ENCODE results near the gene SEPTIN1.
"Not testable (repeated sequence)": the region's sequence is repeated elsewhere in the genome, so short reads cannot be mapped to it uniquely, and the experiment has no call there.

SEPTIN1 gene

DNA sequence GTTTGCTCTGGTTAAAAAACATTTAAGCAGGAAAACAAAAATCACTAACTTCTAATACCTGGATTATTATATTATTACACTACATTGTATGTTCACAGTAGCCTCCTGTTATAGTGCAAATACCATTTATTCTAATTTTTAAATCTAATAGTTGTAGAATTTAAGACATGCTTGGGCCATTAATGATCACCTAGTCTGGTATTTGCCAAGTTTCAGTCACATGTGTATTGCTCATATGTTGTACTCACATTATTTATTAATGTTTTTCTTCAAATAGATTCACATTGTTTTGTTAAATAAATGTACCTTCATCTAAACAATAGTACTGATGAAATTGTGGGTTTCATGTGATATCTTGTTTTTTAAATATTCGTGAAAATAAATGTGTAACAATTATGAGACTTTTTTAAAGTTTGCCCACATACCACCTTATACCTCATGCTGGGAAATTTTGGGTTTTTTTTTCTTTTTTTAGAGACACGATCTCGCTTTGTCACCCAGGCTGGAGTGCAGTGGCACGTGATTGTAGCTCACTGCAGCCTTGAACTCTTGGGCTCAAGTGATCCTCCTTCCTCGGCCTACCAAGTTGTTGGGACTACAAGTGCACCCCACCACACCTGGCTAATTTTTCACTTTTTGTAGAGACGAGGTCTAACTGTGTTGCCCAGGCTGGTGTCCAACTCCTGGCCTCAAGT lies 30.9 kb upstream of the SEPTIN1 start:
- Mint-ChIP-seq H3K27me3 (ENCODE audit: low read depth) (no peaks in the 10 kb centered on the region), H3K36me3 (ENCODE audit: low read depth) (peaks cover 18% of the 10 kb centered on the region), H3K9me3 (no peaks in the 10 kb centered on the region), H3K27ac (peak overlapping the region; percentile 40), H3K4me3 (no peak overlapping the region), H3K4me1 (ENCODE audit: low read depth) (peaks cover 27% of the 10 kb centered on the region)
- no peak for DNase-seq (ENCODE audit: low spot score)

DNA sequence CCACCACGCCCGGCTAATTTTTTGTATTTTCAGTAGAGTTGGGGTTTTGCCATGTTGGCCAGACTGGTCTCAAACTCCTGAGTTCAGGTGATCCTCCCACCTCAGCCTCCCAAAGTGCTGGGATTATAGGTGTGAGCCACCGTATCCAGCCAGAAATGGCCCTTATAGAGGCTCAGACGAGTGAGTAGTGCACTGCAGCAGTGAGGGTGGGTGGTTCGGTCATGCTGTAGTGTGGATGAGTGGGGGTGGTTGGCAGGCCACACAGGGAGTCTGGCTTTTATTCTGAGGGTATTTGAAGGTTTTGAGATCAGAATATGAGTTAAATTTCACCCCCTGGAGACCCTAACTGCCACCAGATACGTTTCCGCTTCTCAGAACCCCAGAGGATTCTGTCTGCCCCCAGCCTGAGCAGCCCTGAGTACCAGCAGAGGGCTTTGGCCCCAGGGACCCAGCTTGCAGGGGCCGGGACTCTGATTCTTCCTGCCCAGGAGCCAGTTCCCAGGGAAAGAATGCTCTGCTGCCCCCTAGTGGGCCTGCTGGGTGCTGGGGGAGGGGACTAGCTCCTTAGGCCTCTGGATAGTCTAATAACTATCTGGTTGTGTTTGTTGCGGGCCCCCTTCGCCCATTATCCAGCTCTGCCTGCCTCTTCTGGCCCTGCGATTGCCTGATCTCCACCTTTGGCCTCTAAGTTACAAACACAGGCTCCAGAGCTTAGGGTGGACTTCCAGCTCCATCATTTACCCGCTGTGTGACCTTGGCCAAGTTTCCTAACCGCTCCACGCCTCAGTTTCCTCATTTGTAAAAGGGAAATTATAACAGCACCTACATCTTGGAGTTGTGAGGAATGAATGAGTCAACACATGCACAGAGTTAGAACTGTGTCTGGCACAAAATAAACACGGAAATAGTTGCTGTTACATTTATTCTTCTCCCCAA lies 27.0 kb upstream of the SEPTIN1 start:
- H3K36me3 Mint-ChIP-seq (ENCODE audit: low read depth) = peaks cover 13% of the 10 kb centered on the region
- H3K27ac Mint-ChIP-seq = no peak overlapping the region
- H3K4me1 Mint-ChIP-seq (ENCODE audit: low read depth) = peaks cover 16% of the 10 kb centered on the region
- peak overlapping the region; percentile 42 for H3K4me3 Mint-ChIP-seq
- H3K27me3 Mint-ChIP-seq (ENCODE audit: low read depth) = no peaks in the 10 kb centered on the region
- H3K9me3 Mint-ChIP-seq = no peaks in the 10 kb centered on the region
- peak; percentile 84 for DNase-seq (ENCODE audit: low spot score)

DNA sequence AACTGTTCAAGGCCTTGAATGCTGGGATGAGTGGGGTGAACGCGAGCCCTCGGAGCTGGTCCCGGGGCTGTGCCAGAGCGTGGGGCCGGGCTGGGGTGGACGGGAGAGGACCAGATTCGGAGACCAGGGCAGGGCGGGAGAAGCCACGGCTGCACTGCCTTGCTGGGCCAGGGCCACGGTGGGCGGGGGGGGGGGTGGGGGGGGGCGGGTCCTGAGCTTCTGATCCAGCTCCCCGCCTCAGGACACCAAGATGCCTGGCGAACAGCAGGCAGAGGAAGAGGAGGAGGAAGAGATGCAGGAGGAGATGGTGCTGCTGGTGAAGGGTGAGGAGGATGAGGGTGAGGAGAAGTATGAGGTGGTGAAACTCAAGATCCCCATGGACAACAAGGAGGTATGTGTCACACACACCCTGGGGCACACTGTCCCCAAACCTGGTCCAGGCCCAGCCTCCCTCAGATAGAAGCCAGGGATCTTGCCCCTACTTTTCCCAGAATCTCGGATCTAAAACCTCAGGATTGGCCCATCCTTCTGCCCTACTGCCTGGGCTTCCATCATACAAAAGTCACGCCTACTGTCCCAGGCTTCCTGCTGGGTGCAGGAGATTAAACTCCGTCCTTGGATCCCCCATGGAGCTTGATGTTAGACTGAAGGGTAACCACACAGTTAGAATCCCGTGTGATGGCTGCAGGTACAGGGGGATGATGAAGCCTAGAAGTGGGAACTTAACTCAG lies 25.6 kb upstream of the SEPTIN1 start:
- no peaks in the 10 kb centered on the region for H3K27me3 Mint-ChIP-seq (ENCODE audit: low read depth)
- H3K4me1 Mint-ChIP-seq (ENCODE audit: low read depth) = peaks cover 16% of the 10 kb centered on the region
- no peak for DNase-seq (ENCODE audit: low spot score)
- H3K36me3 Mint-ChIP-seq (ENCODE audit: low read depth) = peaks cover 8% of the 10 kb centered on the region
- H3K27ac Mint-ChIP-seq = peak overlapping the region; percentile 73
- H3K4me3 Mint-ChIP-seq = peak overlapping the region; percentile 78
- no peaks in the 10 kb centered on the region for H3K9me3 Mint-ChIP-seq

DNA sequence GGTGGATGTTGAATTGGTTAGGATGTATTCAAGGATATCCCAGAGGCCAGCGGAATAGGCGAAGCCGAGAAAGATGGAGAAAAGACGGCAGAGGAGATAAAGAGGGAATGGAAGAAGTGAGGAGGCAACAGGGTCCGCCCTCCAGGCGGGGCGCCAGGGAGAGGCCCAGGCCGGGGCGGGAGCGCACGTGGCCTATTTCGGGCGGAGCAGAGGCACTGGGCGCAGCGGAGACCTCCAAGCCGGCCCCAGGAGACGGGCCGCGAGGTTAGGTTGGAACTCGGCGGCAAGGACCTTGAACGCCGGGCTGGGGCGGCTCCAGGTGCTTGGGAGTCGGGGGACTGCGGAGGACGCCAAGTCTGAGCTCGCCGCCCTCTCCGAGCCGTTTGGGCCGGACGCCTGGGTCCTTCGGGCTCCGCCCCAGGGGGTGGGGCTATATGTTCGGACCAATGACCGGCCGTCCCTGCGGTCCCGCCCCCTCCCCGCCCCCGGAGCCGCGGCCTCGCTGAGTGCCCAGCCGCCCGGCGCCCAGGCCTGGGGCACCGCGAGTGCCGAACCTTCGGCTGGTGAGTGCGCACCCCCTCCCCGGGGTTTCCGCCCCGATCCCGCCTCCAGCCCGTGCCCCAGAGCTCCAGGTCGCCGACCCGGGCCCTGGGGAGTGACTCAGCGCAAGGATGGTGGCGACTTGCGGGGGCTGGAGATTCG lies 24.9 kb upstream of the SEPTIN1 start, which contains the start of gene ZNF771:
Gene ZNF771 (plus strand): TSS at position 505 of the 702 bp plus-strand sequence. CDS start 448 bp downstream, outside the sequence.
- Mint-ChIP-seq H3K4me3 (peak within 1 kb of the TSS; percentile 100), H3K4me1 (ENCODE audit: low read depth) (peaks cover 16% of the 10 kb centered on the region), H3K9me3 (no peaks in the 10 kb centered on the region), H3K27ac (peak within 1 kb of the TSS; percentile 99), H3K36me3 (ENCODE audit: low read depth) (peaks cover 8% of the 10 kb centered on the region), H3K27me3 (ENCODE audit: low read depth) (no peaks in the 10 kb centered on the region)
- DNase-seq (ENCODE audit: low spot score) = peak; percentile 86

DNA sequence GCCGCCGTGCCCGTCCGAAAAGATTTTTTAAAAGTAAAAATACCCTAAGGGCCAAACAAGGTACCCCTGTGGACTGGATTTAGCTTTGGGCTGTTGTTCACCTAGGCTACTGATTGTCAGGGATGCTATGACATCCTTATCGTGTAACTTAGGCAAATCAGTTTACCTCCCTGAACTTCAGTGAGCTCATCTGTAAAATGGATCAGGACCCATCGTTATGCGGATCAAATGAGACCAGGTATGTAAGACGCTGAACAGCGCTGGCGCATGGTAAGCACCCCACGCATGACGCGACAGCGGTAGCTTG lies 24.4 kb upstream of the SEPTIN1 start:
- peak overlapping the region; percentile 100 for H3K4me3 Mint-ChIP-seq
- no peaks in the 10 kb centered on the region for H3K27me3 Mint-ChIP-seq (ENCODE audit: low read depth)
- H3K4me1 Mint-ChIP-seq (ENCODE audit: low read depth) = peaks cover 15% of the 10 kb centered on the region
- H3K36me3 Mint-ChIP-seq (ENCODE audit: low read depth) = peaks cover 3% of the 10 kb centered on the region
- H3K9me3 Mint-ChIP-seq = no peaks in the 10 kb centered on the region
- H3K27ac Mint-ChIP-seq = peak overlapping the region; percentile 99
- no peak for DNase-seq (ENCODE audit: low spot score)

DNA sequence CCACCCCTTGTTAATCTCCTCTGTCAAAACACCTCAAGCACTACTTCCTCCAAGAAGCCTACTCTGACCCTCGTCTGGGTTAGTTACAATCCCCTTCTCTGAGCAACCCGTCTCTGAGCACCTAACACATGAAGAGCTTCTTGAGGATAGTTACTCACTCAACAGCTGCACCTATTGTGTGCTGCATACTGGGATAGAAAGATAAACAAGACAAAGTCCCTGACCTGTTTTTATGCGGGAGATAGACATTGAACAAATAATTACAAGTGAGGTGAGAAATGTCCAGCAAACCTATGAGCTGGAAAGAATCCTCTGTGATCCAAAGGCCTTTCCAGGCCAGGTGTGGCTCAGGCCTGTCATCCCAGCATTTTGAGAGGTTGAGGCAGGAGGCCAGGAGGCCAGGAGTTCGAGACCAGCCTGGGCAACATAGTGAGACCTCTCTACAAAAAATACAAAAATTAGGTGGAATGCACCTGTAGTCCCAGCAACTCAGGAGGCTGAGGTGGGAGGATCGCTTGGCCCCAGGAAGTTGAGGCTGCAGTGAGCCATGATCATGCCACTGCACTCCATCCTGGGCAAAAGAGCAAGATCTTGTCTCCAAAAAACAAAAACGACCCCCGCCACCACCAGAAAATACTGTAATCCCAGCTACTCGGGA lies 19.5 kb upstream of the SEPTIN1 start:
- Mint-ChIP-seq H3K36me3 (ENCODE audit: low read depth) (peaks cover 13% of the 10 kb centered on the region), H3K4me1 (ENCODE audit: low read depth) (peaks cover 25% of the 10 kb centered on the region), H3K9me3 (no peaks in the 10 kb centered on the region), H3K27me3 (ENCODE audit: low read depth) (no peaks in the 10 kb centered on the region), H3K27ac (no peak overlapping the region), H3K4me3 (peak overlapping the region; percentile 92)
- no peak for DNase-seq (ENCODE audit: low spot score)

DNA sequence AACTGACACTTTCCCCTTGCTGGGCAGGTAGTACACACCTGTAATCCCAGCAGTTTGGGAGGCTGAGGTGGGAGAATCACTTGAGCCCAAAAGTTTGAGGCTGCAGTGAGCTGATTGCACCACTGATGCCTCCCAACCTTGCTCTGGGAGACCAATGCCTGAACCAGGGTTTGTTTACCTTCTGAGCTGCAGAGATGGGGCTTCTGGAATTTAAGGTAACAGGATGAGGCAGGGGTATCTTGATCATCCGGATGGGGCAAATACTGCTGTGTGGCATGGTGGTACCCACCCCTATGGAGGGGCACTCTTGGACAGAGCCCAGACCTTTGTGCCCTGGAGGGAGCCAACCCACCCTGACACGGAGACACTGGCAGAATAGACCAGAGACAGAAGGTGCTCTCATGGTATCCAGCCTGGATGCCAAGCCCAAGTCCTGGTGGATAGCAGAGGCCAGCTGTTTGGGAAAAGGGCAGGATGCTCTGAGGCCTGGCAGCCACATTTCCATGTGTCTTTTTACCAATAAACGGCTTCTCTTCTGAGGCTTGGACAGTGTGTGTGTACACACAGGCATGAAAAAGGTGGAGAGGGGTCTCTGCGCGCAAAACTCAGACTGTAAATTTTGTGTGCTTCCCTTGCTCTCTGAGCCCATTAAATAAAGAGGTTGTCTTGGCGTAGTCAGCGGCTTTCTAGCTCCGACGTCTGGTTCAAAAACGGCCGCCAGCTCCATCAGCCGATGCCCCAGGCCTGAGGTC lies 17.2 kb upstream of the SEPTIN1 start:
- Mint-ChIP-seq H3K27ac (peak overlapping the region; percentile 80), H3K4me1 (ENCODE audit: low read depth) (peaks cover 30% of the 10 kb centered on the region), H3K36me3 (ENCODE audit: low read depth) (peaks cover 15% of the 10 kb centered on the region), H3K27me3 (ENCODE audit: low read depth) (no peaks in the 10 kb centered on the region), H3K9me3 (no peaks in the 10 kb centered on the region), H3K4me3 (peak overlapping the region; percentile 92)
- DNase-seq (ENCODE audit: low spot score) = no peak

DNA sequence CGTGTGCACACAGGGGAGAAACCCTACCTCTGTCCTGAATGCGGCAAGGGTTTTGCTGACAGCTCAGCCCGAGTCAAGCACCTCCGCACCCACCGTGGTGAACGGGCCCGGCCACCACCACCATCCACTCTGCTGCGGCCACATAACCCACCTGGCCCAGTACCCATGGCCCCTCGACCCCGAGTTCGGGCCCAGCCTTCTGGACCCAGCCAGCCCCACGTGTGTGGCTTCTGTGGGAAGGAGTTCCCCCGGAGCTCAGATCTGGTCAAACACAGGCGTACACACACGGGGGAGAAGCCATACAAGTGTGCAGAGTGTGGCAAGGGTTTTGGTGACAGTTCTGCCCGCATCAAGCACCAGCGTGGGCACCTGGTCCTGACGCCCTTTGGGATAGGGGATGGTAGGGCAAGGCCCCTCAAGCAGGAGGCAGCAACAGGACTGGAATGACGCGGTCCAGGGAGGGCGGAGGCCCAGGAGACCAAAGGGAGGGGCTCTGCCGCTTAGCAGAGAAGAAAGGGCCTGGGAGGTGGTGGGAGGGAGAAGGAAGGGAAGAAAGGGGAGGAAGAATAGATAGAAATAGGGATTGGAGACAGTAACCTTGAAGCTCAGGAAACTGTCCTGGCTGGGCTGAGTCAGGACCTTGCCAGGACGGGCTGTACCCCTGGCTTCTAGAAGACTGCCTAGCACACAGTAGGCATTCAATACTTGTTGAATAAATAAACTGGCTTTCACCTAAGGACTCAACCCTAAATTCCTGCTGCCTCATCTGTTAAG lies 16.5 kb upstream of the SEPTIN1 start:
- DNase-seq (ENCODE audit: low spot score) = no peak
- Mint-ChIP-seq H3K4me3 (peak overlapping the region; percentile 60), H3K27me3 (ENCODE audit: low read depth) (no peaks in the 10 kb centered on the region), H3K36me3 (ENCODE audit: low read depth) (peaks cover 15% of the 10 kb centered on the region), H3K27ac (peak overlapping the region; percentile 65), H3K4me1 (ENCODE audit: low read depth) (peaks cover 33% of the 10 kb centered on the region), H3K9me3 (no peaks in the 10 kb centered on the region)

DNA sequence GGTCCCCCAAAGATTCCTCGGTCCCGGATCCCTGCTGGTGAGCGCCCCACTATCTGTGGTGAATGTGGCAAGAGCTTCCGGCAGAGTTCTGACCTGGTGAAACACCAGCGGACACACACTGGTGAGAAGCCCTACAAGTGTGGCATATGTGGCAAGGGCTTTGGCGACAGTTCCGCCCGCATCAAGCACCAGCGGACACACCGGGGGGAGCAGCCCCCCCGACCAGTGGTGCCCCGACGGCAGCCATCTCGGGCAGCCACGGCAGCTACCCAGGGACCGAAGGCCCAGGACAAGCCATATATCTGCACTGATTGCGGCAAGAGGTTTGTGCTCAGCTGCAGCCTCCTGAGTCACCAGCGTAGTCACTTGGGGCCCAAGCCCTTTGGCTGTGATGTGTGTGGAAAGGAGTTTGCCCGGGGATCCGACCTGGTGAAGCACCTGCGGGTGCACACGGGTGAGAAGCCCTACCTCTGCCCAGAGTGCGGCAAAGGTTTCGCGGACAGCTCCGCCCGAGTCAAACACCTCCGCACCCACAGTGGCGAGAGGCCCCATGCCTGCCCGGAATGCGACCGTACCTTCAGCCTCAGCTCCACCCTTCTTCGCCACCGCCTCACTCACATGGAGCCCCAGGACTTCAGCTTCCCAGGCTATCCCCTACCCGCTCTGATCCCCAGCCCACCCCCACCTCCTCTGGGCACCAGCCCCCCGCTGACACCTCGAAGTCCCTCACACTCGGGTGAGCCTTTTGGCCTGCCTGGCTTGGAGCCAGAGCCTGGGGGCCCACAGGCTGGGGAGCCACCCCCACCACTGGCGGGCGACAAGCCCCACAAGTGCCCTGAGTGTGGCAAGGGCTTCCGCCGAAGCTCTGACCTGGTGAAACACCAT lies 15.7 kb upstream of the SEPTIN1 start:
- H3K27me3 Mint-ChIP-seq (ENCODE audit: low read depth) = no peaks in the 10 kb centered on the region
- DNase-seq (ENCODE audit: low spot score) = no peak
- peaks cover 15% of the 10 kb centered on the region for H3K36me3 Mint-ChIP-seq (ENCODE audit: low read depth)
- H3K27ac Mint-ChIP-seq = no peak overlapping the region
- peaks cover 33% of the 10 kb centered on the region for H3K4me1 Mint-ChIP-seq (ENCODE audit: low read depth)
- no peaks in the 10 kb centered on the region for H3K9me3 Mint-ChIP-seq
- no peak overlapping the region for H3K4me3 Mint-ChIP-seq

DNA sequence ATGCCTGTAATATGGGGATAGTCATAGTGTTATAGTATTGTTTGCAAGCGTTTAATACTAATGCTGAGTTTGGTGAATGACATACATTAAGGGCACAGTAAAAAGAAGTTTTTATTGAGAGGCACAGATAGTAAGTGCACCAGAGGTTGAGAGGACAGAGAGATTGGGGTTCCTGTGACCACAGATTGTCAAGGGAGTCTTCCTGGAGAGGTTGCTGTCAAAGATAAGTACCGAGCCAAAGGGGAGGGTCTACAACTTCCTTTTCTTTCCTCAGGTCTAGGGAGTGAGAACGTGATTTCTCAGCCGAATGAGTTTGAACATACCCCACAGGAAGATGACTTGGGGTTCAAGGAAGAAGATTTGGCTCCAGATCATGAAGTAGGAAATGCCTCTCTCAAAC lies 14.7 kb upstream of the SEPTIN1 start:
- peak overlapping the region; percentile 90 for H3K4me3 Mint-ChIP-seq
- H3K36me3 Mint-ChIP-seq (ENCODE audit: low read depth) = peaks cover 15% of the 10 kb centered on the region
- H3K9me3 Mint-ChIP-seq = no peaks in the 10 kb centered on the region
- peaks cover 33% of the 10 kb centered on the region for H3K4me1 Mint-ChIP-seq (ENCODE audit: low read depth)
- no peaks in the 10 kb centered on the region for H3K27me3 Mint-ChIP-seq (ENCODE audit: low read depth)
- H3K27ac Mint-ChIP-seq = no peak overlapping the region
- no peak for DNase-seq (ENCODE audit: low spot score)

DNA sequence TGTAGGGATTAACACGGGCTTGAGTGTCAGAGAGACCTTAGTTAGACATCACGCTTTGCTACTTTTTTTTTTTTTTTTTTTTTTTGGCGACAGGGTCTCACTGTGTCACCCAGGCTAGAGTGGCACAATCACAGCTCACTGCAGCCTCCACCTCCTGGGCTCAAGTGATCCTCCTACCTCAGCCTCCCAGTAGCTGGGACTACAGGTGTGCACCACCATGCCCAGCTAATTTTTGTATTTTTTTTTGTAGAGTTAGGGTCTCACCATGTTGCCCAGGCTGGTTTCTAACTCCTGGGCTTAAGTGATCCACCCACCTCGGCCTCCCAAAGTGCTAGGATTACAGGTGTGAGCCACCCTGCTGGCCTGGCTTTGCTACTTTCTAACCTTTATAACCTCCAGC lies 14.3 kb upstream of the SEPTIN1 start:
- Mint-ChIP-seq H3K4me3 (peak overlapping the region; percentile 90), H3K36me3 (ENCODE audit: low read depth) (peaks cover 15% of the 10 kb centered on the region), H3K4me1 (ENCODE audit: low read depth) (peaks cover 31% of the 10 kb centered on the region)
- not testable (repeated sequence) for H3K27me3 Mint-ChIP-seq (ENCODE audit: low read depth); H3K9me3 Mint-ChIP-seq; H3K27ac Mint-ChIP-seq; DNase-seq (ENCODE audit: low spot score)

Measured in T-helper 2 cell treated with Interferon-gamma antibody and Interleukin-4, amounts not matched to agents 5 μg/mL and 100 μg/mL, for 36 hours (primary cell).